Activated naive CD8-positive, alpha-beta T cell treated with anti-CD3 and anti-CD28 coated beads, Interleukin-2, amount 10 ng/mL, durations not matched to agents 7 days and 5 days (primary cell): ENCODE measurements around the gene IL1RAP. TPM values are rescaled to one million over a fixed set of nuclear protein-coding genes. Genes with fewer than 3 reads are reported as not detected.
"Not testable (repeated sequence)": the region's sequence is repeated elsewhere in the genome, so short reads cannot be mapped to it uniquely, and the experiment has no call there.

ENCODE experiments used
- ATAC-seq: fragments of 150-1000 bp; cut with Tn5 transposase; one replicate; pipeline ENCODE4 v1.10.0; 2021; ENCODE audit warnings: low read depth, moderate library complexity
- POLR2A ChIA-PET: fragments of 350-600 bp; sonication (Branson Sonifier 250); formaldehyde crosslinking; loops from one replicate; lab custom pipeline; 2021; ENCODE audit warnings: antibody characterized with exemption; lab: Charles Lee
- DNase-seq: peaks from one replicate; pipeline ENCODE4 v3.0.0; 2021
- H3K27ac Mint-ChIP-seq: one replicate; pipeline ENCODE4 v1.8.0; 2022; ENCODE audit warnings: mild to moderate bottlenecking, mixed read lengths
- H3K27me3 Mint-ChIP-seq: one replicate; pipeline ENCODE4 v1.8.0; 2022; ENCODE audit warnings: mild to moderate bottlenecking, moderate library complexity, mixed read lengths
- H3K36me3 Mint-ChIP-seq: one replicate; pipeline ENCODE4 v1.8.0; 2021; ENCODE audit warnings: mild to moderate bottlenecking, mixed read lengths
- H3K4me1 Mint-ChIP-seq: one replicate; pipeline ENCODE4 v1.8.0; 2021; ENCODE audit warnings: mixed read lengths
- H3K4me3 Mint-ChIP-seq: one replicate; pipeline ENCODE4 v1.8.0; 2022; ENCODE audit warnings: mild to moderate bottlenecking, moderate library complexity, mixed read lengths
- H3K9me3 Mint-ChIP-seq: one replicate; pipeline ENCODE4 v1.8.0; 2021; ENCODE audit warnings: mixed read lengths
- total RNA-seq, 2 experiments: library from RNA; stranded (reverse); gene quantifications; one replicate each; pipeline ENCODE4 v1.2.3, GENCODE V29; 2021

IL1RAP gene
- total RNA-seq, 2 experiments from 2014 or later = 10.5 to 10.7 TPM

DNA sequence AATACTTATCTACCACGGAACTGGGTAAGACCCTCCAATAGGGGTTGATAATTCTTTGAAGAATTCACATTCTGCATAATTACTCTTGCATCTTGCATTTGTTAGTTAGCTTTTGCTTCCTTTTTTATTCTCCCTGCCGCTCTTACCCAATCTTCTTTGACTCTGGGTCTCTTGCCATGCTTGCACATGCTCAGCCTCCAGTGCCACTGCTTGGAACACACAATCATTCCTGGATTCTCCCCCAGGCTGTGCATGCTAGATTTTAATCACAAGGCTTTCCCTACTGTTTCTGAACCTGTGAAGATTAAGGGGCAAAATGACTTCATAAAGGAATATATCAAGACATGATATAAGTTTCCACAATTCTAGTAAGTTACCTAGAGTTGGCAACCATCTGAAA, 133.1 kb downstream of the IL1RAP start:
- Mint-ChIP-seq H3K36me3 (peaks cover 17% of the 10 kb centered on the region), H3K4me3 (no peak overlapping the region), H3K9me3 (peaks cover 1% of the 10 kb centered on the region), H3K4me1 (no peaks in the 10 kb centered on the region), H3K27me3 (no peaks in the 10 kb centered on the region), H3K27ac (no peak overlapping the region)
- no peak for DNase-seq
- ATAC-seq = no peak
- POLR2A ChIA-PET = no interaction called here

GRCh38 chr3:190655933-190656332, 142.0 kb downstream of the IL1RAP start:
- H3K27ac Mint-ChIP-seq = no peak overlapping the region
- H3K4me3 Mint-ChIP-seq = no peak overlapping the region
- ATAC-seq (no peak), DNase-seq (no peak)
- H3K4me1 Mint-ChIP-seq = no peaks in the 10 kb centered on the region
- POLR2A ChIA-PET = no interaction called here
- H3K36me3 Mint-ChIP-seq = peaks cover 1% of the 10 kb centered on the region
- peaks cover 1% of the 10 kb centered on the region for H3K9me3 Mint-ChIP-seq
- H3K27me3 Mint-ChIP-seq = peaks cover 16% of the 10 kb centered on the region

DNA sequence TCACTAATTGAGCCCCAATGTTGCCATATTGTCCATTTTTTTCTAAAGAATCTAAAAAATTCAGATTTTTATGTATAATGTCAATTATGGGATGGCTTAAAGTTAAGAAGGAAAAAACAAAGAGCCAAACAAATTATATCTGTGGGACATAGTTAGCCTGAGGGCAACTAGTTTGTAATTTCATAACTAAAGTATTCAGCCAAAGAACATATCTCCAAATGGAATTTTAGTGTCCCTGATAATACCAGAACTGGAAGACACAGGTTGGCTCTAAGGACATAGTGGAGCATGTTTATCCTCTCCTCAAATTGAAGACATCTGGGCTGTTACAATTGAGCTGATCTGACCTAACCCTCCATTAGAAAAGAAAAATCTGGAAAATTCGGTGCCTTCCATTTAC, 144.2 kb downstream of the IL1RAP start:
- no peak for ATAC-seq

GRCh38 chr3:190666821-190667220, 152.9 kb downstream of the IL1RAP start:
- DNase-seq (no peak), ATAC-seq (no peak)
- Mint-ChIP-seq H3K27ac (no peak overlapping the region), H3K4me1 (no peaks in the 10 kb centered on the region), H3K4me3 (no peak overlapping the region), H3K9me3 (no peaks in the 10 kb centered on the region), H3K27me3 (peaks cover 17% of the 10 kb centered on the region), H3K36me3 (no peaks in the 10 kb centered on the region)
- POLR2A ChIA-PET = no interaction called here

More for the DNA sequence above, 144.2 kb downstream of the IL1RAP start:
- no peak overlapping the region for H3K27ac Mint-ChIP-seq
- POLR2A ChIA-PET = no interaction called here
- peaks cover 28% of the 10 kb centered on the region for H3K27me3 Mint-ChIP-seq
- H3K4me1 Mint-ChIP-seq = no peaks in the 10 kb centered on the region
- H3K9me3 Mint-ChIP-seq = no peaks in the 10 kb centered on the region
- DNase-seq = no peak
- no peaks in the 10 kb centered on the region for H3K36me3 Mint-ChIP-seq
- no peak overlapping the region for H3K4me3 Mint-ChIP-seq

- H3K27ac Mint-ChIP-seq = no peak overlapping the region
Measured at GRCh38 chr3:190671658-190672057, 157.8 kb downstream of the IL1RAP start.

GRCh38 chr3:190673148-190673547, 159.3 kb downstream of the IL1RAP start:
- DNase-seq (no peak), ATAC-seq (no peak)
- Mint-ChIP-seq H3K27ac (no peak overlapping the region), H3K4me3 (no peak overlapping the region), H3K9me3 (peaks cover 1% of the 10 kb centered on the region), H3K27me3 (peaks cover 8% of the 10 kb centered on the region), H3K4me1 (no peaks in the 10 kb centered on the region), H3K36me3 (no peaks in the 10 kb centered on the region)
- POLR2A ChIA-PET = no interaction called here

More at GRCh38 chr3:190671658-190672057, 157.8 kb downstream of the IL1RAP start:
- peaks cover 10% of the 10 kb centered on the region for H3K27me3 Mint-ChIP-seq
- no peaks in the 10 kb centered on the region for H3K36me3 Mint-ChIP-seq
- no peaks in the 10 kb centered on the region for H3K9me3 Mint-ChIP-seq
- no peak overlapping the region for H3K4me3 Mint-ChIP-seq
- H3K4me1 Mint-ChIP-seq = no peaks in the 10 kb centered on the region
- POLR2A ChIA-PET = no interaction called here
- ATAC-seq (no peak), DNase-seq (no peak)

GRCh38 chr3:190676481-190676880, 162.6 kb downstream of the IL1RAP start:
- Mint-ChIP-seq H3K4me1 (no peaks in the 10 kb centered on the region), H3K4me3 (no peak overlapping the region), H3K27me3 (peaks cover 10% of the 10 kb centered on the region), H3K9me3 (peaks cover 4% of the 10 kb centered on the region), H3K27ac (no peak overlapping the region), H3K36me3 (no peaks in the 10 kb centered on the region)
- DNase-seq = no peak
- no peak for ATAC-seq
- POLR2A ChIA-PET = no interaction called here

- POLR2A ChIA-PET = no interaction called here
- Mint-ChIP-seq H3K27me3 (peaks cover 10% of the 10 kb centered on the region), H3K4me3 (no peak overlapping the region), H3K27ac (no peak overlapping the region), H3K36me3 (no peaks in the 10 kb centered on the region), H3K4me1 (no peaks in the 10 kb centered on the region), H3K9me3 (peaks cover 4% of the 10 kb centered on the region)
- no peak for DNase-seq
- ATAC-seq = no peak
Measured at GRCh38 chr3:190677001-190677400, 163.1 kb downstream of the IL1RAP start.

- H3K9me3 Mint-ChIP-seq, ATAC-seq, H3K36me3 Mint-ChIP-seq, H3K27ac Mint-ChIP-seq, H3K27me3 Mint-ChIP-seq, DNase-seq, H3K4me3 Mint-ChIP-seq, H3K4me1 Mint-ChIP-seq, POLR2A ChIA-PET: not testable (repeated sequence)
Measured at GRCh38 chr3:190677868-190678267, 164.0 kb downstream of the IL1RAP start.

DNA sequence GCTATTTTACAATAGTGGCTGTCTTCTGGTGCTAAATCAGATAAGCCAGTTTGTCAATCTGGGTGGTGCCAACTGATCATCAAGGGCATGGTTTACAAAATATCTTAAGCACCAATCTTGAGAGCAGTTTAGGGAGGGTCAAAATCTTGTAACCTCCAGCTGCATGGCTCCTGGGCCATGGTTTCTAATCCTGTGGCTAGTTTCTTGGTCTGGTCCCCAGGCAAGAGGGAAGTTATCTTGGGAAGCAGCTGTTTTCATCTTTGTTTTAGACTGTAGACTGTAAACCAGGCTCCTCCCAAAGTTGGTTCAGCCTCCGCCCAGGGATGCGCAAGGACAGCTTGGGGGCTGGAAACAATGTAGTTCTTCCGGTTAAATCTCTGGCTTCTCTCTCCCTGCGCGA, 166.8 kb downstream of the IL1RAP start:
- no peaks in the 10 kb centered on the region for H3K4me1 Mint-ChIP-seq
- H3K27ac Mint-ChIP-seq = no peak overlapping the region
- no peaks in the 10 kb centered on the region for H3K36me3 Mint-ChIP-seq
- DNase-seq (no peak), ATAC-seq (no peak)
- H3K9me3 Mint-ChIP-seq = peaks cover 4% of the 10 kb centered on the region
- no peak overlapping the region for H3K4me3 Mint-ChIP-seq
- POLR2A ChIA-PET = no interaction called here
- H3K27me3 Mint-ChIP-seq = peaks cover 14% of the 10 kb centered on the region

DNA sequence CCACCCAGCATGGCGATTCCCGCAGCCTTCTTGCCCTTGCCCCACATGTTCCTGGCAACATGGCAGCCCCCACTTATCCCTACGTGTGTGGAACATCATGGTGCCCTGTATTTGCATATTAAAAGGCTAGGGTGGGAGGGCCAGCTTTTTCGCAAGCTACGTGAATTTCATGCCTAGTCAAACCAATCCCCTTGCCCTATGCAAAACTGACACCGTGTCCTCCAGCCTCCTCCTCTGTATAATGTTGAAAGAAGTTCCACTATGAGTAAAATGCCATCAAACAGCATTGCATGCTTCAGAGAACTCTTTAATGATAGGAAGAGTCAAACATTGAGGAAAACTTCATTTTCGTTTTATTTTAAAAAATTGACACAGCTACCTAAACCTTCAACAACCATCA, 170.9 kb downstream of the IL1RAP start:
- ATAC-seq (no peak), DNase-seq (no peak)
- H3K4me1 Mint-ChIP-seq = no peaks in the 10 kb centered on the region
- no peaks in the 10 kb centered on the region for H3K36me3 Mint-ChIP-seq
- no peaks in the 10 kb centered on the region for H3K9me3 Mint-ChIP-seq
- no peak overlapping the region for H3K4me3 Mint-ChIP-seq
- H3K27me3 Mint-ChIP-seq = peaks cover 21% of the 10 kb centered on the region
- no peak overlapping the region for H3K27ac Mint-ChIP-seq
- POLR2A ChIA-PET = no interaction called here

- no peak for DNase-seq
- H3K4me3 Mint-ChIP-seq = no peak overlapping the region
- no peaks in the 10 kb centered on the region for H3K4me1 Mint-ChIP-seq
- H3K27ac Mint-ChIP-seq = no peak overlapping the region
- no peaks in the 10 kb centered on the region for H3K36me3 Mint-ChIP-seq
- POLR2A ChIA-PET = no interaction called here
- H3K27me3 Mint-ChIP-seq = peaks cover 24% of the 10 kb centered on the region
- H3K9me3 Mint-ChIP-seq = no peaks in the 10 kb centered on the region
- no peak for ATAC-seq
Measured at GRCh38 chr3:190686011-190686410, 172.1 kb downstream of the IL1RAP start.

- Mint-ChIP-seq H3K27ac (no peak overlapping the region), H3K4me3 (no peak overlapping the region), H3K36me3 (peaks cover 1% of the 10 kb centered on the region), H3K9me3 (peaks cover 2% of the 10 kb centered on the region), H3K4me1 (no peaks in the 10 kb centered on the region), H3K27me3 (peaks cover 25% of the 10 kb centered on the region)
- POLR2A ChIA-PET = no interaction called here
- DNase-seq (no peak), ATAC-seq (no peak)
Measured at GRCh38 chr3:190690246-190690645, 176.4 kb downstream of the IL1RAP start.

GRCh38 chr3:190692256-190692655, 178.4 kb downstream of the IL1RAP start:
- H3K36me3 Mint-ChIP-seq = peaks cover 1% of the 10 kb centered on the region
- DNase-seq (no peak), ATAC-seq (no peak)
- POLR2A ChIA-PET = no interaction called here
- H3K27ac Mint-ChIP-seq = no peak overlapping the region
- peaks cover 2% of the 10 kb centered on the region for H3K9me3 Mint-ChIP-seq
- H3K27me3 Mint-ChIP-seq = peaks cover 21% of the 10 kb centered on the region
- H3K4me1 Mint-ChIP-seq = no peaks in the 10 kb centered on the region
- no peak overlapping the region for H3K4me3 Mint-ChIP-seq
